Activated B cell treated with CpG ODN at 0.5 μM for 24 hours (primary cell): ENCODE data around the gene EFCC1. TPM values are rescaled to one million over a fixed set of nuclear protein-coding genes. Genes with fewer than 3 reads are reported as not detected.

Experiments
- ATAC-seq: fragments of 200-7000 bp; cut with Tn5 transposase; one replicate; pipeline ENCODE4 v1.10.0; 2021; ENCODE audit warnings: low read depth, mild to moderate bottlenecking, moderate library complexity
- CTCF ChIA-PET: fragments of 350-600 bp; sonication (Branson Sonifier 250); formaldehyde crosslinking; loops from one replicate; lab custom pipeline; 2021; ENCODE audit warnings: antibody characterized with exemption; lab: Charles Lee
- POLR2A ChIA-PET: fragments of 350-600 bp; sonication (Branson Sonifier 250); formaldehyde crosslinking; loops from one replicate; lab custom pipeline; 2021; ENCODE audit warnings: antibody characterized with exemption; lab: Charles Lee
- DNase-seq: peaks from one replicate; pipeline ENCODE4 v3.0.0; 2022
- H3K27ac Mint-ChIP-seq: one replicate; pipeline ENCODE4 v1.8.0; 2020; ENCODE audit warnings: mixed read lengths
- H3K27me3 Mint-ChIP-seq: one replicate; pipeline ENCODE4 v1.8.0; 2021; ENCODE audit warnings: mixed read lengths
- H3K36me3 Mint-ChIP-seq: one replicate; pipeline ENCODE4 v1.8.0; 2021; ENCODE audit warnings: low read depth, mixed read lengths
- H3K4me1 Mint-ChIP-seq: one replicate; pipeline ENCODE4 v1.8.0; 2021; ENCODE audit warnings: mixed read lengths
- H3K4me3 Mint-ChIP-seq: one replicate; pipeline ENCODE4 v1.8.0; 2020; ENCODE audit warnings: mild to moderate bottlenecking, mixed read lengths
- H3K9me3 Mint-ChIP-seq: one replicate; pipeline ENCODE4 v1.8.0; 2020; ENCODE audit warnings: mixed read lengths
- CTCF ChIP-seq: fragments of 200-600 bp; IDR thresholded peaks from one replicate; pipeline ENCODE4 v1.8.0; 2022; ENCODE audit warnings: antibody characterized with exemption, mild to moderate bottlenecking
- intact Hi-C: fragments of 100-400 bp; cut with micrococcal nuclease; formaldehyde crosslinking; loops from one replicate; pipeline ENCODE4 v1.15.1; 2024
- total RNA-seq: library from RNA; stranded (reverse); gene quantifications from 2 replicates; pipeline ENCODE4 v1.2.3, GENCODE V29; 2022

EFCC1 gene
- total RNA-seq, 1 donor from 2014 or later = not detected

- Mint-ChIP-seq H3K4me3 (peak overlapping the region; percentile 55), H3K27me3 (no peaks in the 10 kb centered on the region), H3K36me3 (no peaks in the 10 kb centered on the region), H3K9me3 (no peaks in the 10 kb centered on the region), H3K4me1 (peaks cover 41% of the 10 kb centered on the region), H3K27ac (peak overlapping the region; percentile 80)
- intact Hi-C loops = loop anchor here (1.0 kb wide), 5 partner anchors 11 to 104 kb away; partner anchors contain the start of gene CFAP92
- peak; percentile 87 for ATAC-seq
- no peak for TF ChIP-seq CTCF
- ChIA-PET POLR2A (interaction anchor here (0.6 to 3.0 kb wide), 15 partner anchors 9 to 336 kb away, joined by 3 to 45 read pairs (median 8); partner anchors contain the start of genes CFAP92, COPG1 and RAB43), CTCF (interaction anchor here (0.7 to 3.9 kb wide), 16 partner anchors 9 to 300 kb away, joined by 3 to 63 read pairs (median 4); partner anchors contain the start of genes CFAP92 and RAB43)
- peak; percentile 59 for DNase-seq
Measured at GRCh38 chr3:129016356-129016719, 15.2 kb downstream of the EFCC1 start.

GRCh38 chr3:129016720-129017483 lies 15.8 kb downstream of the EFCC1 start:
- POLR2A ChIA-PET = interaction anchor here (0.5 to 3.0 kb wide), 16 partner anchors 9 to 336 kb away, joined by 3 to 45 read pairs (median 8); partner anchors contain the start of genes CFAP92, CNBP, COPG1 and RAB43
- DNase-seq (peak; percentile 49), ATAC-seq (peak; percentile 64)
- Mint-ChIP-seq H3K4me3 (peak overlapping the region; percentile 32), H3K9me3 (no peaks in the 10 kb centered on the region), H3K4me1 (peaks cover 41% of the 10 kb centered on the region), H3K27me3 (no peaks in the 10 kb centered on the region), H3K36me3 (no peaks in the 10 kb centered on the region), H3K27ac (peak overlapping the region; percentile 80)
- intact Hi-C loops = loop anchor here (1.0 kb wide), 6 partner anchors 10 to 144 kb away; partner anchors contain the start of genes CFAP92 and ISY1
- CTCF ChIA-PET = interaction anchor here (0.9 to 3.9 kb wide), 14 partner anchors 10 to 299 kb away, joined by 3 to 63 read pairs (median 5); partner anchors contain the start of genes CFAP92 and RAB43
- no peak for TF ChIP-seq CTCF

- ATAC-seq (no peak), DNase-seq (no peak)
- ChIA-PET POLR2A (interaction anchor here (0.5 to 3.0 kb wide), 12 partner anchors 10 to 337 kb away, joined by 3 to 45 read pairs (median 10); partner anchors contain the start of genes CFAP92, CNBP, COPG1 and RAB43), CTCF (interaction anchor here (0.9 to 3.9 kb wide), 7 partner anchors 9 to 228 kb away, joined by 3 to 63 read pairs (median 16); partner anchors contain the start of gene CFAP92)
- Mint-ChIP-seq H3K4me3 (peak overlapping the region; percentile 32), H3K9me3 (no peaks in the 10 kb centered on the region), H3K27me3 (no peaks in the 10 kb centered on the region), H3K4me1 (peaks cover 41% of the 10 kb centered on the region), H3K36me3 (no peaks in the 10 kb centered on the region), H3K27ac (peak overlapping the region; percentile 80)
- intact Hi-C loops = loop anchor here (1.0 kb wide), 1 partner anchor 144 kb away; the partner anchor contains the start of gene ISY1
- no peak for TF ChIP-seq CTCF
Measured at GRCh38 chr3:129017484-129017899, 16.4 kb downstream of the EFCC1 start.

- intact Hi-C loops = no loop called here
- no peak overlapping the region for H3K4me3 Mint-ChIP-seq
- peaks cover 41% of the 10 kb centered on the region for H3K4me1 Mint-ChIP-seq
- H3K27ac Mint-ChIP-seq = peak overlapping the region; percentile 80
- H3K9me3 Mint-ChIP-seq = no peaks in the 10 kb centered on the region
- no peaks in the 10 kb centered on the region for H3K36me3 Mint-ChIP-seq
- ChIA-PET CTCF (interaction anchor here (3.9 kb wide), 1 partner anchor 48 kb away, joined by 63 read pairs; no protein-coding TSS in a partner anchor), POLR2A (interaction anchor here (0.5 to 2.6 kb wide), 3 partner anchors 15 to 269 kb away, joined by 3 to 14 read pairs (median 10); partner anchors contain the start of gene RAB43)
- DNase-seq = no peak
- no peaks in the 10 kb centered on the region for H3K27me3 Mint-ChIP-seq
- ATAC-seq = no peak
- no peak for TF ChIP-seq CTCF
Measured at GRCh38 chr3:129018271-129018670, 17.2 kb downstream of the EFCC1 start.
